Activated CD4-positive, alpha-beta T cell treated with anti-CD3 and anti-CD28 coated beads, Interleukin-2, Interleukin-6, amounts not matched to agents 100 ng/mL and 50 ng/mL, durations not matched to agents 16 hours and 8 hours (primary cell): Measurements from ENCODE around the gene VPS16.

Source experiments
- DNase-seq: peaks from one replicate; pipeline ENCODE4 v3.0.0-alpha.2; 2020

The VPS16 gene

GRCh38 chr20:2836035-2836434, 4.5 kb upstream of the VPS16 start:
- DNase-seq, result no peak

- no peak for DNase-seq
These were observed 3.2 kb upstream of the VPS16 start for GRCh38 chr20:2837221-2837960.

GRCh38 chr20:2838170-2838797, 2.3 kb upstream of the VPS16 start:
- no peak for DNase-seq

- no peak for DNase-seq
These were observed 1.5 kb upstream of the VPS16 start for GRCh38 chr20:2838847-2839671.

- no peak for DNase-seq
These were observed 810 bp upstream of the VPS16 start for GRCh38 chr20:2839732-2840137.

- peak; percentile 50 for DNase-seq
These were observed 504 bp downstream of the VPS16 start for GRCh38 chr20:2840967-2841531.

- DNase-seq, result peak; percentile 29
These were observed 5.1 kb downstream of the VPS16 start for GRCh38 chr20:2845607-2846006.

- DNase-seq, result no peak
These were observed 6.2 kb downstream of the VPS16 start for GRCh38 chr20:2846698-2847097.

- no peak for DNase-seq
These were observed 7.3 kb downstream of the VPS16 start for GRCh38 chr20:2847802-2848201.

GRCh38 chr20:2849529-2849928, 9.0 kb downstream of the VPS16 start:
- DNase-seq, result no peak

- no peak for DNase-seq
These were observed 10.5 kb downstream of the VPS16 start for GRCh38 chr20:2851086-2851485.

- no peak for DNase-seq
These were observed 18.0 kb downstream of the VPS16 start for GRCh38 chr20:2858591-2858990.

GRCh38 chr20:2859330-2860121, 19.0 kb downstream of the VPS16 start:
- DNase-seq, result no peak

GRCh38 chr20:2864626-2865025, 24.1 kb downstream of the VPS16 start:
- no peak for DNase-seq

GRCh38 chr20:2865101-2865500, 24.6 kb downstream of the VPS16 start:
- no peak for DNase-seq

- DNase-seq, result peak; percentile 25
These were observed 25.1 kb downstream of the VPS16 start for GRCh38 chr20:2865630-2866029.

GRCh38 chr20:2866236-2866635, 25.7 kb downstream of the VPS16 start:
- DNase-seq, result no peak

GRCh38 chr20:2867081-2867864, 26.7 kb downstream of the VPS16 start:
- DNase-seq, result no peak

GRCh38 chr20:2869381-2869780, 28.8 kb downstream of the VPS16 start:
- no peak for DNase-seq

GRCh38 chr20:2871111-2871465, 30.5 kb downstream of the VPS16 start:
- peak; percentile 23 for DNase-seq

GRCh38 chr20:2871661-2872458, 31.3 kb downstream of the VPS16 start:
- no peak for DNase-seq
